ENCODE results near the gene TPPP.
A peak's percentile ranks its signal among the peaks of the same experiment; 100 is the strongest.
"Not testable (repeated sequence)": the region's sequence is repeated elsewhere in the genome, so short reads cannot be mapped to it uniquely, and the experiment has no call there.

TPPP gene

GRCh38 chr5:716740-717139 is 23.6 kb upstream of the TPPP start:
- POLR2A ChIA-PET; H3K27ac ChIP-seq (ENCODE audit: extremely low read depth, low read depth, low read length); H3K9me3 ChIP-seq (ENCODE audit: control insufficient read depth, insufficient read depth, low read depth, low read length); CTCF ChIA-PET; H3K4me3 ChIP-seq (ENCODE audit: low read depth, low read length); H3K36me3 ChIP-seq (ENCODE audit: control insufficient read depth in 2 of 2, insufficient read depth in 1 of 2, low read length in 2 of 2); H3K4me1 ChIP-seq (ENCODE audit: control insufficient read depth, insufficient read depth, low read length): not testable (repeated sequence)
- TF ChIP-seq ZNF629 (tag by site-specific recombination; IDR thresholded peaks at IDR 0.05): peak; percentile 39; the same call in 1 of the 2 replicates

DNA sequence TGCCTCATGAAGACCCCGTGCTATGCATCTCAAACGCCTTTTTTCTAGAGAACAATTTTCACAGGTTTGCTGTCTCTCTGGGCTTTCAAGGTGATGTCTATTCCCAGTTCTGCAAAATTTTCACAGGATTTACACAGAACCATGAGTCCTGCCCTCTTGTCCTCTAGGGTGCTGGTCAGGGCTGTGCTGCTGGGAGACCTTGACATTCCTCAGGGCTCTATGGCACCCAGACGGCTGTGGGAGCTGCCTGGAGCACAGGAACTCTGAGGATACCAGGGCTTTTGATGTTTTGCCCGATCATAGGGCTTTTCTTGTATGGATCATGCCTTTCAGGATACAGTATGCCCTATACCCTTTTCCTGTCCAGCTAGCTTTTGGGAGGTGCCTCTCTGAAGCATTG is 22.5 kb upstream of the TPPP start:
- H3K4me3 ChIP-seq (ENCODE audit: low read depth, low read length); CTCF ChIA-PET; H3K4me1 ChIP-seq (ENCODE audit: control insufficient read depth, insufficient read depth, low read length); H3K36me3 ChIP-seq (ENCODE audit: control insufficient read depth in 2 of 2, insufficient read depth in 1 of 2, low read length in 2 of 2); POLR2A ChIA-PET; H3K27ac ChIP-seq (ENCODE audit: extremely low read depth, low read depth, low read length); H3K9me3 ChIP-seq (ENCODE audit: control insufficient read depth, insufficient read depth, low read depth, low read length): not testable (repeated sequence)

GRCh38 chr5:714215-715118 is 21.3 kb upstream of the TPPP start:
- H3K4me3 ChIP-seq (ENCODE audit: low read depth, low read length); H3K27ac ChIP-seq (ENCODE audit: extremely low read depth, low read depth, low read length); H3K36me3 ChIP-seq (ENCODE audit: control insufficient read depth in 2 of 2, insufficient read depth in 1 of 2, low read length in 2 of 2); POLR2A ChIA-PET; CTCF ChIA-PET; H3K4me1 ChIP-seq (ENCODE audit: control insufficient read depth, insufficient read depth, low read length); H3K9me3 ChIP-seq (ENCODE audit: control insufficient read depth, insufficient read depth, low read depth, low read length): not testable (repeated sequence)

DNA sequence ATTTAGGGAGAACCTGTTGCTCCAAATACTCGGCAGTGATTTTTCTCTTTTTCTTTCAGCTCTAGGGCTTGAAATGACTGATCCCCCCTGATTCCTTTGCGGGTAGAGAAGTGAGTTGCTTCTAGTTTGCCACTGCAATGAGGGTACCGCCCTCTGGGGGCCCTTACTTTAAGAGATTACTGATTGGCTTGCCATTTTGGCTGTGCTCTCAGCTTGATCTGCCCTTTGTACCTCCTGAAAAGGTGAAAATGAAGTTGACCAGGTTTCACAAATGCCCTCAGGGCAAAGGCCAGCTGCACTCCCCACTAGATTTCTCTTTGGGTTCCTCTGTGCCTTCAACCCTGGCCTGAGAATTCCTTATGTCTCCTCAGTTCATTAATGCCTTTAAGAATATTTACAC is 20.5 kb upstream of the TPPP start:
- CTCF ChIA-PET; H3K36me3 ChIP-seq (ENCODE audit: control insufficient read depth in 2 of 2, insufficient read depth in 1 of 2, low read length in 2 of 2); H3K9me3 ChIP-seq (ENCODE audit: control insufficient read depth, insufficient read depth, low read depth, low read length); H3K4me1 ChIP-seq (ENCODE audit: control insufficient read depth, insufficient read depth, low read length); H3K27ac ChIP-seq (ENCODE audit: extremely low read depth, low read depth, low read length); H3K4me3 ChIP-seq (ENCODE audit: low read depth, low read length); POLR2A ChIA-PET: not testable (repeated sequence)

DNA sequence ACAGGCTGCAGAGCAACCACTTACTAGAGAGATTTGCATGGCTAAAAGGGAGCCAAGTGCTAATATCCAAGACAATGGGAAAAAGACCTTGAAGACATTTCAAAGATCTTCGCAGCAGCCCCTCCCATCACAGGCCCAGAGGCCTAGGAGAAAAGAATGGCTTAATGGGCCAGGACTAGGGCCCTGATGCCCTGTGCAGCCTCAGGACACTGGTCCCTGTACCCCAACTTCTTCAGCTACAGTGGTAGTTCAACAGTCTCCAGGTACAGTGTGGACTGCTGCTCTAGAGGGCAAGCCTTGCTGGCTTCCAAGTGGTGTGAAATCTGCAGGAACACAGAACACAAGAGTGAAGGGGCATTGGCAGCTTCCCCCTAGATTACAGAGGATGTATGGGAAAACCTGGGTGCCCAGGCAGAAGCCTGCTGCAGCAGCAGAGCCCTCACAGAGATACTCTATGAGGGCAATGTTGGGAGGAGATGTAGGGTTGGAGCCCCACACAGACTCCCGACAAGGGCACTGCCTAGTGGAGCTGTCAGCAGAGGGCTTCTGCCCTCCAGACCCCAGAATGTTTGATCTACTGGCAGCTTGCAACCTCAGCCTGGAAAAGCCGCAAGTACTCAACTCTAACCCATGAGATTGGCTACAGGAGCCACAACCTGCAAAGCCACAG is 15.8 kb upstream of the TPPP start:
- H3K4me3 ChIP-seq (ENCODE audit: low read depth, low read length); POLR2A ChIA-PET; H3K4me1 ChIP-seq (ENCODE audit: control insufficient read depth, insufficient read depth, low read length); H3K27ac ChIP-seq (ENCODE audit: extremely low read depth, low read depth, low read length); H3K9me3 ChIP-seq (ENCODE audit: control insufficient read depth, insufficient read depth, low read depth, low read length); H3K36me3 ChIP-seq (ENCODE audit: control insufficient read depth in 2 of 2, insufficient read depth in 1 of 2, low read length in 2 of 2): not testable (repeated sequence)
- CTCF ChIA-PET: interaction anchor here (0.6 kb wide), 1 partner anchor 128 kb away, joined by 3 read pairs; no protein-coding TSS in a partner anchor
- TF ChIP-seq ZNF585B (tag by site-specific recombination; IDR thresholded peaks at IDR 0.05): peak; percentile 74

DNA sequence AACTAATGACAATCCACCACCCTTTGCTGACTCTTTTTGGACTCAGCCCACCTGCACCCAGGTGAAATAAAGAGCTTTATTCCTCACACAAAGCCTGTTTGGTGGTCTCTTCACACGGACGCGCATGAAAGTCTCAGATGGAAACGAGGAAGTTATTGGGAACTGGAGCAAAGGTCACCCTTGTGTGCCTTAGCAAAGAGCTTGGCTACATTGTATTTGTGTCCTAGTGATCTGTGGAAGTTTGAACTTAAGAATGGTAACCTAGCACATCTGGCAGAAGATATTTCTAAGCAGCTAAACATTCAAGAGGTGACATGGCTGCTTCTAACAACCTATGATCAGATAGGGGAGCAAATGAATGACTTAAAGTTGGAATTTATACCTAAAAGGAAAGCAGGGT is 15.2 kb upstream of the TPPP start:
- H3K27ac ChIP-seq (ENCODE audit: extremely low read depth, low read depth, low read length); H3K36me3 ChIP-seq (ENCODE audit: control insufficient read depth in 2 of 2, insufficient read depth in 1 of 2, low read length in 2 of 2); H3K9me3 ChIP-seq (ENCODE audit: control insufficient read depth, insufficient read depth, low read depth, low read length); POLR2A ChIA-PET; H3K4me3 ChIP-seq (ENCODE audit: low read depth, low read length); CTCF ChIA-PET; H3K4me1 ChIP-seq (ENCODE audit: control insufficient read depth, insufficient read depth, low read length): not testable (repeated sequence)

- H3K36me3 ChIP-seq (ENCODE audit: control insufficient read depth in 2 of 2, insufficient read depth in 1 of 2, low read length in 2 of 2); H3K4me3 ChIP-seq (ENCODE audit: low read depth, low read length); H3K9me3 ChIP-seq (ENCODE audit: control insufficient read depth, insufficient read depth, low read depth, low read length); POLR2A ChIA-PET; H3K27ac ChIP-seq (ENCODE audit: extremely low read depth, low read depth, low read length); H3K4me1 ChIP-seq (ENCODE audit: control insufficient read depth, insufficient read depth, low read length); CTCF ChIA-PET: not testable (repeated sequence)
Observed at GRCh38 chr5:706127-706526, 13.0 kb upstream of the TPPP start.

DNA sequence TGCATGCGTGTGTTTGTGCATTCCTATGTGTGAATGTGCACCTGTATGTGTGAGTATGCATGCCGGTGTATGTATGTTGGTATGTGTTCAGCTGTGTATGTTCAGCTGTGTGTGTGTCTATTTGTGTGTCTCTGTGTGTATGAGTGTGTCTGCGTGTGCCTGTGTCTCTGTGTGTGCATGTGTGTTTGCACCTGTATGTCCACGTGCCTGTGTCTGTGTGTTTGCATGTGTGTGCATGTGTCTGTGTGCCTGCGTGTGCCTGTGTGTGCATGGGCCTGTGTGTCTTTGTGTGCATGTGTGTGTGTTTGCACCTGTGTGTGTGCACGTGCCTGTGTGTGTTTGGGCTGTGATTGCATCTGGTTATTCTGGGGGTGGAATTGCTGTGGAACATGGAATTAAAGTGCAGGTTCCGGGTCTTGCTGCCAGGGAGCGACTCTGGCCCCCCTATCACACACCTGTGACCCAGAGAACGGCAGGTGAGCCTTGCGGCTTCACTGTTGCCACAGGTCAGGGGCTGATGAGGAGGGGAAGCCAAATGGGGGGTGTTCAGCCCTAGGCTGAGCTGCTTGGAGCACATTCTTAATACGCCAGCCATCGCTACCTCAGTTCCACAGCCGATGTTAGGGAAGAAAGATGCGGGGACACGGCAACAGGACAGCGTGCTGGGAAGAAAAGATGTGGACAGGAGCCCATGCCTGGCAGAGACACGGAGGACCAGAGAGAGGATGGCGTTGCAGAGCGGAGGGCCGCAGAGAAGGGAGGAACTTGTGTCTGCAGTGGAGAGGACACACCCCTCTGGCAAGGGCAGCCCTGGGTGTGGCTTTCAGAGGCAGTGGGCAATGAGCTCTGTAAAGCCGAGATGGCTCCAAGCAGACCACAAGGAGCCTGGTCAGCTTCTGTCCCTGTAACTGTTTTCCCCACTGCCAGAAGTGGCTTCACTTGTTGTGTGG is 3.9 kb upstream of the TPPP start:
- H3K4me3 ChIP-seq (ENCODE audit: low read depth, low read length); CTCF ChIA-PET; H3K9me3 ChIP-seq (ENCODE audit: control insufficient read depth, insufficient read depth, low read depth, low read length); H3K36me3 ChIP-seq (ENCODE audit: control insufficient read depth in 2 of 2, insufficient read depth in 1 of 2, low read length in 2 of 2); H3K27ac ChIP-seq (ENCODE audit: extremely low read depth, low read depth, low read length); H3K4me1 ChIP-seq (ENCODE audit: control insufficient read depth, insufficient read depth, low read length): not testable (repeated sequence)
- POLR2A ChIA-PET: interaction anchor here (0.9 to 1.0 kb wide), 2 partner anchors 91 to 92 kb away, joined by 3 to 5 read pairs; no protein-coding TSS in a partner anchor

GRCh38 chr5:696191-696590 is 3.0 kb upstream of the TPPP start:
- H3K27ac ChIP-seq (ENCODE audit: extremely low read depth, low read depth, low read length); H3K36me3 ChIP-seq (ENCODE audit: control insufficient read depth in 2 of 2, insufficient read depth in 1 of 2, low read length in 2 of 2); H3K4me3 ChIP-seq (ENCODE audit: low read depth, low read length); CTCF ChIA-PET; H3K4me1 ChIP-seq (ENCODE audit: control insufficient read depth, insufficient read depth, low read length); H3K9me3 ChIP-seq (ENCODE audit: control insufficient read depth, insufficient read depth, low read depth, low read length): not testable (repeated sequence)
- POLR2A ChIA-PET: interaction anchor here (1.0 kb wide), 1 partner anchor 91 kb away, joined by 3 read pairs; no protein-coding TSS in a partner anchor

- POLR2A ChIA-PET; H3K27ac ChIP-seq (ENCODE audit: extremely low read depth, low read depth, low read length); H3K4me1 ChIP-seq (ENCODE audit: control insufficient read depth, insufficient read depth, low read length); H3K4me3 ChIP-seq (ENCODE audit: low read depth, low read length); H3K9me3 ChIP-seq (ENCODE audit: control insufficient read depth, insufficient read depth, low read depth, low read length); H3K36me3 ChIP-seq (ENCODE audit: control insufficient read depth in 2 of 2, insufficient read depth in 1 of 2, low read length in 2 of 2); CTCF ChIA-PET: not testable (repeated sequence)
Observed at GRCh38 chr5:695475-695874, 2.3 kb upstream of the TPPP start.

All from HEK293 (cell line).